Brain pericyte (primary cell): ENCODE measurements around the gene EEFSEC.

ENCODE experiments used
- DNase-seq: peaks from one replicate; pipeline ENCODE4 v3.0.0-alpha.2; 2012; ENCODE audit warnings: low read depth, low spot score

EEFSEC gene

DNA sequence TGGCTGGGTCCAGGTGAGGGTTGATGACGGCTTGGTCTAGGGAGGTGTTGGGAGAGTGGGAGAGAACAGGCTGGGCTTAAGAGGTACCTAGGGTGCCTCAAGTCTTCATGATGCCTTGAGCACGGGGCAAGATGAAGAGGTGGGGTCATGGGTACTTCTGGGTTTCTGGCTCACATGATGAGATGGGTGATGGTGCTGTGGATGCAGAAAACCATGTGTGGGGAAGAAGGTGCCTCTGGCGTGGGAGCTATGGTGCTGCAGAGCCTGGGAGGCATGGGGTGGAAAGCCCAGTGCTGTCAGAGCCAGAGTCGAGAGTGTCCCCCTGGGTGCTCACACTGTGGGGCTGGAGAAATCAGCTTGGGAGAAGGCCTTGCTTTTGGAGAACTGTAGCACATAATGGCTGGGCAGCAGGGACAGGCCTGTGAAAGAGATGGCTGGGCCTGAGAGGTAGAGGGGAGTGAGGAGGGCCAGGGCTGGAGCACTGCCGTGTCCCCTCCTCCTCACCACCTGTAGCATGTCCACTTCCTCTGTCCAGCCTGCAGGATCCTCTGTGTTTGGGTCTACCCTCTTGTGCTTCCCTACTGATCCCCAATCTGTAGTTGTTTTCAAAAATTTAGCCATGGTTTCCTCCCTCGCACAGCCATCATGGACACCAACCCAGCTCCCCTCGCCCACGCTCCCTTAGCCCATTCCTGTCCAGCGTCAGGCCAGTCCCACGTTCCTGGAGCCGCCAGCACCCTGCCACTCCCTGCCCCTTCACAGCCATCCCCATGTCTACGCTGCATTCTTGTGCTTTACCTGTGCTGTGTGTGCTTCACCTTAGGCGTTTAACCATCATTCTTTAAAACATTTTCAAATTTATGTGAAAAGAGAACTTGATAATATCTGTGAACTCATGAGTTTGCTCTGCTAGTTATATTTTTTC lies 132.0 kb downstream of the EEFSEC start:
- no peak for DNase-seq

DNA sequence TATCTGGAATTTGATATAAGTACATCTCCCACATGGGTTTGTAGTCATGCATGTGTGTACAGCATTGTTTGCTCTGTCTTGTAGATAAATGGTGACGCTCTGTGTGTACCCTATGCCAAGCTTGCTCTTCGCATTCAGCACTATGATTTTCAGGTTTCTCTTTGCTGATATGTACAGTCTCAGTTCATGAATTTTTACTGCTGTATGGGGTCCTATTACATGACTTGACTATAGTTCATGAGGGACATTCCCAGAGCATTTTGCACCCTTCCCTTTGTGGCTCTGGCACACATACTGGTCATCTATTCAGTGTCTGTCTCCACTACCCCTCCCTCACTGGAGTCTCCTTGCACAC lies 132.7 kb downstream of the EEFSEC start:
- DNase-seq = no peak

DNA sequence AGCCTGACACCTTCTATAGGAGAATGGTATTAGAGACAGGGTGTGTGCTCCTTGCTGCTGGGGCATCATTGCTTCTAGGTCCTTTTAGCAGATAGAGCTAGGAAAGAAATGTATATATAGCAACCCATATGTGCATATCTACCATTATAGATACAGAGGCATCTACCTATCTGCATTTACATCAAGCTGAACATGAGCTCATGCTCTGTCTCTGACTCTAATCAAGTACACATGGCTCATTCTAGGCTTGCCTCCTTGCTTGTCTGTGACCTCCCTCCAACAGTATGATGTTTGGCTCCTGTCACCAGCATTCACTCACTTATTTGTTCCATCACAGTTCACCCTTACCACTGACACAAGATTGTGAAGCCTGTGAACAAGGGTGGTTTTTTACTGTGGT lies 133.4 kb downstream of the EEFSEC start:
- DNase-seq = no peak

DNA sequence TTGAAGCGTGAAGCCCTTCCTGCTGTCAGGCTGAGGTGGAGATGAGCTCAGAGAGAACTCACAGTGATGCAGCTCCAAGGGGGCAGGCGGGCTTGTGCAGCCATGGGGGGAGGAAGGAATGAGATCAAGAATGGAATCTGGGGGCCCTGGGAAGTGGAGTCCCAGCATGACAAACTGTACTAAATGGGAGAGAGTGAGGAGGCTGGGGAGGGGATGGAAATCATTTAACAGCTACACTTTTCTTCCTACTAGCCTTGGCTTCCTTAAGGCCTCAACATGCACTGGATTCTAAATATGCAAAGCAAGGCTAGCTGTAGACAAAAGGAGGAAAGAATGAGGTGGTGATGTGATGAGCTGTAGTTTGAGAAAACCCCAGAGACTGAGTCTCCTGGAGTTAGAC lies 133.9 kb downstream of the EEFSEC start:
- DNase-seq = no peak

DNA sequence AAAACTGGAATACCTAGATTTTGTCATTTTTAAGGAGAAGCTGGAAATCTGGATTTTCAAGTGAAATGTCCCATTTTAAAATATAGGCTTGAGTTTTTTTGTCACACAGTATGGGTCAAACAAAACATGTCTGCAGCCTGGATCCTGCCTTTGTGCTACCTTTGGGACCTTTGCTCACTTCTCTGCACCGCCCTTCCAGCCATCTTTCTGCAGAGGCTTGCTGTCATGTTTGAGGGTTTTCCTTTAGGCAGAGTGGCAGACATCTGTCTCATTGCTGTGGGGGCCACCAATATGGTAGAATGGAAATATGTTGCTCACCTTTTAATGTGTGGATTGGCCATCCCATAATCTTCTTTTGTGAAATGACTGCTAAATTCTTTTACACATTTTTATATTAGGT lies 136.3 kb downstream of the EEFSEC start:
- DNase-seq = no peak

DNA sequence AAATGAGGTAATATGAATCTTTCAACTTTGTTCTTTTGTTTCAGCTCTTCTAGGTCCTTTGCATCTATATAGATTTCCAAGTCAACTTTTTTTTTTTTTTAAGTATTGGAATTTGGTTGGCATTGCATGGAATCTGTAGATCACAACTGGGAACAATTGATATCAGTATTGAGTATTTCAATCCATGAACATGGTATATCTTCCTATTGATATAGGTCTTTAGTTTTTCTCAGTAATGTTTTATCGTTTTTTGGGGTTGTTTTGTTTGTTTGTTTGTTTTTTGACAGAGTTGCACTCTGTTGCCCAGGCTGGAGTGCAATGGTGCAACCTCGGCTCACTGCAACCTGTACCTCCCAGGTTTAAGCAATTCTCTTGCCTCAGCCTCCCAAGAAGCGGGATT lies 137.2 kb downstream of the EEFSEC start:
- DNase-seq = no peak

DNA sequence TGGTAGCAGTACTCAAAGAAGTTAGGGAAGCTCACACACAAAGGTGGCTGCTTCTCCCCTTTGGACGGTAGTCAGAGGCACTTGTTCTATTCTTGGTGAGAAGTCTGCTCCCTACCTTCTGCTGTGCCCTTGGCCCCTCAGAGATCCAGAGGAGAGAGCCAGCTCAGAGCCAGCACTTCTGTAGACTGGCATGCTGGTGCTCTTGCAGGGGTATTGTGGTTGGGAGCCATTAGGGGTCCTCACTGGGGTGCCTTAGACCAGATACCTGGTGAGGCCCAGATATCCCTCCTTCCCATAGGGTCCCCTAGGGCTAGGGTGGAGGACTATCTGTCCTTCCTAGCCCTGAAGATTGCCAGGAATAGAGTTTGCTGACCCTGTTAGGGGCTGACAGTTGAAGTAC lies 140.6 kb downstream of the EEFSEC start:
- DNase-seq = no peak

DNA sequence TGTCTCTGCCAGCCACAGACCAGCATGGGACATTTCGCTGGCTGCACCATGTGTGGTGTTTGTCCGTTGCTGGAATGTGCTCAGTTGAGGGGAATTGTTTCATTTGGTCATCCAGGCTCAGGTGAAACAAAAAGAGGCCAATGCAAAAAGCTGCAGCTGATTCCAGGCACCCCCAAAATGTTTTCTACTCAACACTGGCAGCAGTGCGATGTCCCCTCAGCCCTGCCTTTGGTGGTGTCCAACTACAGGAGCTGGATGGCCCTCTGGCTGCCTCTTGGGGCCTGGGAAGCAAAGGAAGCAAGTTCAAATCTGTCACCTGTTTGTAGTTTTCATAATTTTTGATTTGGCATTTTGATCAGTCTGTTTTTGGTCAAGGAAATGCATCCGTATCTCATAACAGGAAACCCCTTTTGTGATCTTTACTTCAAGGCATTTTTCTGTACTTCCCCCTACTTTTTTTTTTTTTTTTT lies 141.8 kb downstream of the EEFSEC start:
- no peak for DNase-seq

DNA sequence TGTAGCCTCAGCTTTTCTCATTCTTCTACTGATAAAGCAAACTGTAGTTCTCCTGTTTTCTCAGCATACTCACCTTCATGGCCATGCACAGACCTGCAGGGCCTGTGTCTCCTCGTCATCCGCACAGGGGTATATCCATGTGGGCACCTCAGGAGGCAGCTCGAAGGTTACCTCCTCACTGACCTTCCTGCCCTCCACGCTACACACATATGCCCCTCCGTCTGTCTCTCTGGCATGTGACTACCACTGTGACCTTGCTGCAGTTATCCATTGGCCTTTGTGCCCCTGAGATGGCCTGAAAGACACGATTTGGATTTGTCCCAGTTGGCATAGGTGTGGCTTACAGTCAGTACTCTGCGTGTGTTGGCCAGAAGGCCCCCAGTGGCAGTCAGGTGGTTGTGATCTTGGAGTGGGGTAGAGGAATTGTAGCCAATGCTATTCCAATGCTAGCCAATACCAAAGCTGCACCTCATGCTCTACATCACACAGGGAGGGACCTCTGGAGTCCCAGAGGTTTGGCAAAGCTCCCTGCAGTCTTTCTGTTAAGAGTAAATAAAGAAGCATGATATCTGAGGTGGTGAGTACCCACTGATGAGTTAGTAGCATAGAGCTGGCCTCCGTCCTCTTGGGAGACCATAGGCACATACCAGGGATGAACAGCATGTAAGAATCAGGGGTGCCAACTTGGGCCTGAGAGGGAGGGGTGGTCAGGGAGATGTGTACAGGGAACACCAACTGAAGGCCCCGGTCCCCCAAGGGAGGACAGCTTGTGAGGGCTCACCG lies 143.4 kb downstream of the EEFSEC start:
- no peak for DNase-seq

DNA sequence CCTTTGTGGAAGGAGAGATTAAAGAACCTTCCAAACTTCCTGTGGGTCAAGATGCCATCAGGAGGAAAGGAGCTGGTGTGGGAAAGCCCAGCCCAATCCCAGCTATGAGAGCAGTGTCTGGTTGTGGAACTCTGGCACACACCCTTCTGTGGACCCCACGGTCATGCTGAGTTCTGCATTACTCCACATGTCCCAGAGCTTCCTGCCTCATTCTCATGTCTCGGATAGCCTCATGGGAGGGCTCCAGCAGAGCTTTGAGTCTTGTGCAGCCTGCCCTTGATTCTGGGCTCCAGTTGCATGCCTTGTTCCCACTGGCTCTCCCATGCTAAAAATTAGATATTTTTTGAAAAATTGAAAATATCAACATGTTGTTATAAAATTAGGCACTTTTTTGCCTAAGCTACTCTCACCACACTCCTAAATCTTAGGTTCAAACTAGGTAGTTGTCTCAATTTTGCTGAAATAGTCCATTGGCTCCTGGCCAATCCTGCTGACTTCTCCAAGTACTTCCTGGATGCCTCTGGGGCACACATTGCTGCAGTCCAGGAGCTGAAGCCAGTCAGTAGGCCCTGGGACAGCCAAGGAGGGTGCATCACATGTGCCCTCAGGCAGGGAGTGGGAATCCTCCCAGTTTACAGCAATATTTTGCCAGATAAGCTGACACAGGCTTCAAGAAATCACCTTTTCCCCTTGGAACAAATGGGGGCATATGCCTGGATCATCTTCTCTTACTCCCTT lies 144.3 kb downstream of the EEFSEC start:
- DNase-seq = no peak

DNA sequence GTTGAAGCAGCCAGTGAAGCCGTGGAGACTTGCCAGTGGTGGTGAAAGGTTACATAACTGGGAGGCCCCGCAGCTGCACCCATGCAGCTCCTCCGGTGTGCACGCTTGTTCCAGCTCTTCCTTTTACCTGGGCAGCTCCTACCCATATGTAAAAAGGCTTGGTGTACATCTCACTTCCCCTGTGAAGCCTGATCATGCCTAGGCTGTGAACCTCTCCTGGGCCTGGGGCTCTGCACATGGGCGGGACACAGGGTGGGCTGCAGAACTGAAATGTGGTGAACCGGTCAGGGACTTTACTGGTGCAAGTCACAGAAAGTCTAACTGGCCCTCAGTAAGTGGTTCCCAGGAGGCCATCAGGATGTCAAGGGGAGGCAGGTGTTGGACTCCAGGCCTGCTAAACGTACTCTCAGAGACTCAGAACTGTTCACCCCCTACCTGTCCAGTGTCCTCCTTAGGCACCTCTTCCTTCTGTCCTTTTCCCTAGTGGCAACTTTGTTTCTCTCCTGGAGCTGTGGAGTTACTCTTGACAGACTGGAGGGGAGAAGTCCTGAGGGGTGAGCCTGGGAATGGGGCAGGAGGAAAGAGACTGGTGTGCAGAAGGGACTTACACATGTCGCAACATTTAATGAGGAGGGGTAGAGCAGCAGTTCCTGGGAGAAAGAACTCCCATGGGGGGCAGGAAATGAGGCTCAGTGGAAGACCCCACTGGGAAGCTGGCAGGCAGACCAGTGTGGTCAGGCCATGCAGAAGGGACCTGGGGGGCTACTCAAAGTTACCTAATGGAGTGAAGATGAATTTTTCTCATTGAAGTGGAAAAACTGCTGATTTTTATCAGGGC lies 148.1 kb downstream of the EEFSEC start:
- no peak for DNase-seq

DNA sequence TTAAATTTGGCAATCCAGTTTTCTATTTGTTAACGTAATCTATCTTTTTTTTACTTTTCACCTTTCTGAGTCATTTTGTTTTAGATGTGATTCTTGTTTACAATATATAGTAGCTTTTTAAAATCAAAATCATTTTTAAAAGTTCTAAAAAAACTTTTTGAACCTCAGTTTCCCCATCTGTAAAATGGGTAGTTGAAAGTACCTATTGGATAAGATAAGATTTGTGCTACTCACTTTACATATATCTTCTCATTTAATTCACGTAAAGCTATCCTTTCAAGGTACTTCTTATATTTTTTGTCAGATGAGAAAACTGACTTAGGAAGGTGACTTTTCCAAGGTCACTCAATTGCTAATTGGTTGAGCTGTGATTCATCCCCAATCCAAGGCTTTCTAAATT lies 153.2 kb downstream of the EEFSEC start:
- DNase-seq = no peak

DNA sequence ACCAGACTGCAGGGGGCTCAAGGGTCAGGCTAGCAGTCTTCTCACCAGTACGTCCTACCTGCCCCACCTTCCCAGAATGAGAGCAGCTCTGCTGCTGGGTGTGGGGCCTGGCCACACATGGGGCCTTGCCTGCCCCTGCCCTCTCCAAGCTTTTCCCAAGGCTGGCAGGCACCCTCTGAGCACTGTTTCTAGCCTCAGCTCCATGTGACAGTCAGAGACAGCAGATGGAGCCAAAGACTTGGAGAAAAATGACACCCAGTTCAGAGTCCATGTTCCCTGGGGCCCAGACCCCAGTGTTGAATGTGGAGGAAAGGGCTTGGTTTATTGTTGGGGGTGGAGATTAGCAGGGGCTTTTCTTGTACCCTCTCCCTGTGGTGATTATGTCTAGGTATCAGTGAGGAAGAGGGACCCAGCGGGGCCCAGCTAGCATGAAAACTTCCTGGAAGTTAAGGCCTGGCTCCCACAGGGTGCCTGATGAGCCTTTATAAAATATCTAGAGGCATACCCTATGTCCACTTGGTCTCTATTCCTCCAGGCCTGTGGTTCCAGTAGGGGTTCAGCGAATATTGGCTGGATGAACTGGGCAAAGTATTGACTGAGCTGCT lies 153.8 kb downstream of the EEFSEC start:
- no peak for DNase-seq

DNA sequence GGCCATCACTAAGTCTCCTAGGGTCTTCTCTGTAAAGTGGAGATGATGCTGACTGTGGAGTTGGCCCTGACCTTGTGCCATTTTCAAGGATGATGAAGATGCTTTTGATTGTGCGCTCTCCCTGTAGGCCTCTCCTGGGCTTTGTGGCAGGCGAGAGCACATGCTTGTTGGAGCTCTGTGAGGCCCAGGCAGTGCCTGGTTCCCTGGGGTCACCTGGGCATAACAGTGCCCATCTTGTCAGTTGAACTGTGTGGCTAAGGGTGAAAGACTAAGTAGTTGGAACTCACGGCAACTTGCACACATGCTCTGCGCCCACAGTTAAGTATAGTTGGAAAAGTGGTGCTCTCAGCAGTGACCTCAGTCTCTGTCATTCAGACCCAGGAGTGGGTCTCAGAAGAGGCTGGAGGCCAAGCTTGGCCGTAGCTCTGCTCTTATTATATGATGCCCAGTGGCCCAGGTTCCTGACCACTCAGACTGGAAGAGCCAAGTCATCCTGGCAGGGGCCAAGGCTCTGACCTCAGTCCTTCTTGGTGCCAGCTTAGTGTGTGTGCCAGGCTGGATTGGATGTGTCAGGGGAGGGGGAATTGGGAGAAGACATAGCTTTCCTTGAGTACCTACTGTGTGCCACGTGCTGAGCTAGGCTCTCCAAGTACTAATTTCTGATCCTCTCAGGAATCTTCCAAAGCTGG lies 154.6 kb downstream of the EEFSEC start:
- DNase-seq = no peak

DNA sequence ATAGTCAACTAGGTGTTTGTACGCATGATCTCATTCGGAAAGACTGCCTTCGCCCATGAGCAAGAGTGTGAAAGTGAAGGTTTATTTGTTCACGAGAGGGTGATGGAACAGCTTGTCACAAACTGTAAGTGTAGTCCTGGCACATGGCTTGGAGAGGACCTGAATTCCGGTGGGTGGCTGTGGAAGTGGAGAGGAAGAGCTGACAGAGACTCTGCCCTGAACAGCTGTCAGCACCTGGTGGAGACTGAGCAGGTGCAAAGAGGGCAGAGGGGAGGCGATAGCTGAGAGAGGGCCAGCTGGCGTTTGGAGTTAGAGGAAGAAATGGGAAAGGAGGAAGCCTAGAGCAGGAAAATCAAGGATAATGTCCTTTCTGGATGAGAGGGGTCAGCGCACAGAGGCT lies 155.7 kb downstream of the EEFSEC start:
- DNase-seq = no peak

DNA sequence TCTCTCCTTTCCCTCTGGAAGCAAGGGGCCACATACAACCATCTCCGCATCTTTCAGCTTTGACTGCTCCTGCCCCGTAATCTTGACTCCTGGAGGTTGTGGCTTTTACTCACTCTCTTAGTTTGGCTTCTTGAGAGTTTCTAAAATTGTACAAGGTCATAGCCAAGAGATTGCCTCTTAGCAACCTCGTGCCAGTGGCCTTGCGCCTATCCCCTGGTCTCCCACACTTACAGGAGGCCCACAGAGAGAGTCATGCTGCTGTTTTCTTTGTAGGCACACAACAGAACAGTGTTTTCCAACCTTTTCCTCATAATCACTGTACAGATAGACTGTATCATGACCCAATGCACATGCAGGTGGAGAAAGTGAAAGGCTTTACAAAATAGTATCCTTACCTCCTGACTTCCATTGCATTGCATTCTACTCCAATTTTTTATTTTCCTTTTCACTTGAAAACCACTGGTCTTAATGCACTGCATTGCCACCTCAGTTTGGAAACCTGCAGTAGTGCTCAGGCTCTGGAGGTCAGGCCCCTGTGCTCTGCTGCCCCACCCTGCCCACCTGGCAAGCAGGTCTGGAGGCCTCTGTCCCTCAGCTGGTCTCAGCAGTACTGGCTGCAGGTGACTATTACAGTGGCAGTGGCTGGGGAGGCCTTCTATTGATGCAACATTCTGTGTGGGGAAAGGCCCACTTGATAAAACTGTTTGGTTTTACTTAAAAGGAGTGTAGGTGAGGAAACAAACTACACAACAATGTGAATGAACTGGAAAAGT lies 157.2 kb downstream of the EEFSEC start:
- no peak for DNase-seq

DNA sequence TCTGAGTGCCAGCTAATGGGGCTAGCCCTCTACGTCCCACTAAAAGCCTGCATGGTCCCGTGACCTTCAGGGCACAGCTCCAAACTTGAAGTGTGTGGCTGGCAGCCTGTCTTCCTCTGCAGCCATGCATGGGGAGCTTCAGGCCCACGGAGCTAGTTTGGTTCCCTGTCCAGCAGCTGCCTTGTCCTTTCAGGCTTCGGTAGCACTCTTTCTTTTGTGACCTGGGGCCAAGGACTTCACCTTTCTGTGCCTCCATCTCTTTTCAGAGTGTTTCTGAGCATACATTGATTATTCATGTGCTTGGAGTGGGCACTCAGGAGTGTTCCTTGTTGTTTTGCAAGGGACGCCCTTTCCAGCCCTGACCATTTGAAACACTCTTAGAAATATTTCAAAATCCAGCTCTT lies 158.2 kb downstream of the EEFSEC start:
- no peak for DNase-seq

DNA sequence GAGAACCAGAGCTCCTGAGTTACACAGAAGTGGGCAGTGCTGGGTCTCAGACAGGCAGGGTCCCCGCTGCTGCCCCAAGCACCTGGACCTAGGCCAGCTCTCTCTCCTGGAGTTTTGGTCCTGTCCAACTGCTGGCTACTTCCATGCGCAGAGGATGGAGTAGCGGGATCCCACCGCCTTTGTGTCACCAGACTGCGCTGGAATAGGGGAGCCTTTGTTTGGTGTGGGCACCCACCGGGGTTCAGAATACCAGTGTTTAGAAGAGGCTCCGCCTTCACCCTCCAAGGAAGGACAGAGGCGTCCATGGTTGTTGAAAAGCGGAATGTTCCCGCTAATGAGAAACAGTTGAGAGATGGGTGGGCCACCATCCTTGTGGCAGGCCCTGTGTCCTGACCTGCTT lies 159.0 kb downstream of the EEFSEC start:
- DNase-seq = no peak

DNA sequence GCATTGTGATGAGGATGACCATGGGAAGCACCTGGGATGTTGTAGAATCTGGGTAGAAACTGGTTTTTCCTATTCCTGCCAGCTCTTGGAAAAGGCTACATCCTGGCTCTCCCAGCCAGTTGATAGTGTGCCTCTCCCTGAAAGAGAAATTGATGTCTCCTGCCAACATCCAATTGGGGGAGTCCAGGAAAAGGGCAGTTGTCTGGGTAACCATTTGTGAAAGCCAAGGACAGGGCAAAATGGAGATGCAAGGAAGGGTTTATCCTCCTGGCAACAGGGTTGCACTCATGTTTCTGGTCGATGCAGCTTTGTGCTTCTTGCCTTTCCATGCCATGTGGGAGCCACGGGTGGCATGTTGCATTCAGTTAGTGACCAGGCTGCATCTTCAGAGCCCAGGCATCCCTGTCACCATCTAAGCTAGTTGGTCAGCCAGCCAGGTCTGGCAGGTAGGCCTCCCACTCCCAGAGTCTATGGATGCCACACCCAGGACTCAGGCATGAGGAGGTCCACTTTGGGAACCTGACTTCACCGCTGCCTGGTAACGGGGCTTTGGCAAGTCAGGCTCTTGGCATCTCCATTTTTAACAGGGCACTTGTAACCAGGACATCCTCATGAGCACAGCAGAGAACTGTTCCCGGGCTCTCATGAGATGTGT lies 159.9 kb downstream of the EEFSEC start:
- no peak for DNase-seq
